HCT116 (cell line): ENCODE data around the gene SKI. TPM values are rescaled to one million over a fixed set of nuclear protein-coding genes. Genes with fewer than 3 reads are reported as not detected.

Source experiments
- ATAC-seq: fragments of 200-7000 bp; cut with Tn5 transposase; 2 replicates; pipeline ENCODE4 v1.9.1; 2020; ENCODE audit warnings: mild to moderate bottlenecking, moderate library complexity
- BruUV-seq: library from RNA; stranded (reverse); fragments of 400-500 nt; replicated peaks from 2 replicates; lab custom pipeline; 2021; lab: Mats Ljungman, UMichigan
- CTCF ChIA-PET: fragments of 300-600 bp; sonication (Branson Sonifier 250); formaldehyde crosslinking; loops from one replicate; lab custom pipeline; 2021; ENCODE audit warnings: antibody characterized with exemption; lab: Charles Lee
- POLR2A ChIA-PET: fragments of 300-600, 350-600 bp; sonication (Branson Sonifier 250); formaldehyde crosslinking; loops from one replicate; lab custom pipeline; 2021; ENCODE audit warnings: antibody characterized with exemption; lab: Charles Lee
- RAD21 ChIA-PET, 2 experiments: fragments of 300-600 bp; sonication (Branson Sonifier 250); formaldehyde crosslinking; loops; one replicate each; lab custom pipeline; 2023; ENCODE audit warnings: low total read pairs in 2 of 2; ENCODE audit not compliant: uncharacterized antibody in 2 of 2, unreplicated experiment in 2 of 2, low non-redundant PET in 1 of 2; lab: Charles Lee
- DNase-seq: peaks from one replicate; pipeline ENCODE4 v3.0.0-alpha.2; 2010; ENCODE audit warnings: low read depth, low spot score
- H2AFZ ChIP-seq: fragments of 200-600 bp; shearing (Covaris generic), sonication (generic); 2 replicates; pipeline ENCODE4 v1.6.1; 2017; ENCODE audit warnings: low read depth, mixed run types, mixed read lengths, antibody characterized with exemption, low read length; ENCODE audit not compliant: poor library complexity, severe bottlenecking
- H3K27ac ChIP-seq: 2 replicates; pipeline ENCODE4 v1.5.1; 2012; ENCODE audit warnings: low read depth, low read length
- H3K27me3 ChIP-seq: fragments of 200-600 bp; sonication (generic); 2 replicates; pipeline ENCODE4 v1.6.1; 2016; ENCODE audit warnings: mixed run types, low read length, mixed read lengths; ENCODE audit not compliant: insufficient read depth
- H3K36me3 ChIP-seq, 2 experiments: fragments of 200-500 bp in 1 of 2; fragments of 200-600 bp in 1 of 2; sonication (Bioruptor generic) in 1 of 2; sonication (generic) in 1 of 2; 2 replicates each; pipeline versions ENCODE4 v1.5.1 to v1.6.1; 2014 to 2016; ENCODE audit warnings: low read length in 2 of 2, inconsistent platforms in 1 of 2, mixed read lengths in 1 of 2, mixed run types in 1 of 2; ENCODE audit not compliant: insufficient read depth in 2 of 2, control insufficient read depth in 1 of 2
- H3K4me1 ChIP-seq, 2 experiments: fragments of 200-600 bp in 1 of 2; sonication (generic) in 1 of 2; 2 replicates each; pipeline versions ENCODE4 v1.5.1 to v1.6.1; 2012 to 2017; ENCODE audit warnings: low read length in 2 of 2, inconsistent platforms in 1 of 2, mild to moderate bottlenecking in 1 of 2, mixed read lengths in 1 of 2, mixed run types in 1 of 2, moderate library complexity in 1 of 2; ENCODE audit not compliant: insufficient read depth in 2 of 2, control insufficient read depth in 1 of 2
- H3K4me2 ChIP-seq: fragments of 200-600 bp; sonication (generic); 2 replicates; pipeline ENCODE4 v1.6.1; 2017; ENCODE audit warnings: mixed run types, low read length, mixed read lengths
- H3K4me3 ChIP-seq, 2 experiments: fragments of 200-600 bp in 1 of 2; sonication (generic) in 1 of 2; replicated peaks in 1 of 2; 2 replicates each; pipeline ENCODE4 v1.5.1; 2011 to 2016; ENCODE audit warnings: low read length in 2 of 2, control low read depth in 1 of 2, low read depth in 1 of 2, mild to moderate bottlenecking in 1 of 2, mixed read lengths in 1 of 2, mixed run types in 1 of 2
- H3K79me2 ChIP-seq: fragments of 200-600 bp; sonication (generic); 2 replicates; pipeline ENCODE4 v1.6.1; 2017; ENCODE audit warnings: mild to moderate bottlenecking, mixed run types, low read length, moderate library complexity, mixed read lengths; ENCODE audit not compliant: insufficient read depth
- H3K9ac ChIP-seq: fragments of 200-600 bp; sonication (generic); 2 replicates; pipeline ENCODE4 v1.6.1; 2016; ENCODE audit warnings: low read length, mixed read lengths
- H3K9me2 ChIP-seq: fragments of 200-600 bp; sonication (generic), shearing (Covaris generic); 2 replicates; pipeline ENCODE4 v1.6.1; 2017; ENCODE audit warnings: mixed run types, mild to moderate bottlenecking, moderate library complexity; ENCODE audit not compliant: insufficient read depth
- H3K9me3 ChIP-seq, 2 experiments: fragments of 200-500 bp in 1 of 2; fragments of 200-600 bp in 1 of 2; sonication (Bioruptor generic) in 1 of 2; sonication (generic) in 1 of 2; 2 replicates each; pipeline ENCODE4 v1.6.1; 2014 to 2017; ENCODE audit warnings: low read length in 2 of 2, mixed read lengths in 2 of 2, inconsistent platforms in 1 of 2, low read depth in 1 of 2, mild to moderate bottlenecking in 1 of 2, mixed run types in 1 of 2, moderate library complexity in 1 of 2; ENCODE audit not compliant: control insufficient read depth in 1 of 2, insufficient read depth in 1 of 2
- H4K20me1 ChIP-seq: fragments of 200-600 bp; sonication (generic), shearing (Covaris generic); 2 replicates; pipeline ENCODE4 v1.6.1; 2017; ENCODE audit warnings: mixed run types, mild to moderate bottlenecking, moderate library complexity; ENCODE audit not compliant: insufficient read depth
- ATF3 ChIP-seq: IDR thresholded peaks from 2 replicates; pipeline ENCODE4 v1.6.1; 2012
- CBX3 ChIP-seq: IDR thresholded peaks from 2 replicates; pipeline ENCODE4 v1.6.1; 2012; ENCODE audit warnings: low read depth
- EZH2 ChIP-seq: fragments of 200-600 bp; sonication (generic); IDR thresholded peaks from 2 replicates; pipeline ENCODE4 v1.6.1; 2017; ENCODE audit warnings: antibody characterized with exemption, mixed run types
- EZH2phosphoT487 ChIP-seq: fragments of 200-600 bp; IDR thresholded peaks from 2 replicates; pipeline ENCODE4 v1.6.1; 2018; ENCODE audit warnings: antibody characterized with exemption, borderline replicate concordance
- JUND ChIP-seq: IDR thresholded peaks from 2 replicates; pipeline ENCODE4 v1.6.1; 2012
- POLR2AphosphoS5 ChIP-seq: IDR thresholded peaks from 2 replicates; pipeline ENCODE4 v1.6.1; 2011; ENCODE audit warnings: mild to moderate bottlenecking, low read depth, low read length, moderate library complexity
- RAD21 ChIP-seq: IDR thresholded peaks from 2 replicates; pipeline ENCODE4 v1.6.1; 2012; ENCODE audit warnings: low read depth, mild to moderate bottlenecking
- REST ChIP-seq: IDR thresholded peaks from 2 replicates; pipeline ENCODE4 v1.6.1; 2012; ENCODE audit warnings: low read depth
- SIN3A ChIP-seq: IDR thresholded peaks from 2 replicates; pipeline ENCODE4 v1.6.1; 2012; ENCODE audit warnings: low read depth
- SP1 ChIP-seq: IDR thresholded peaks from 2 replicates; pipeline ENCODE4 v1.6.1; 2012; ENCODE audit warnings: low read depth
- YY1 ChIP-seq: IDR thresholded peaks from 2 replicates; pipeline ENCODE4 v1.6.1; 2011; ENCODE audit warnings: low read length, low read depth, moderate library complexity, mild to moderate bottlenecking; ENCODE audit not compliant: insufficient replicate concordance; ENCODE audit errors: extremely low read depth
- ZFX ChIP-seq: fragments of 450-650 bp; IDR thresholded peaks from 2 replicates; pipeline ENCODE4 v1.6.1; 2017
- ZNF274 ChIP-seq: fragments of 200-500 bp; sonication (Bioruptor generic); IDR thresholded peaks from 2 replicates; pipeline ENCODE4 v1.6.1; 2014; ENCODE audit warnings: mild to moderate bottlenecking, low read depth, low read length, inconsistent platforms
- intact Hi-C: fragments of 100-400 bp; cut with micrococcal nuclease; formaldehyde crosslinking; loops from 2 replicates; pipeline ENCODE4 v1.10.0; 2022
- total RNA-seq: library from RNA; stranded (reverse); gene quantifications from one replicate; pipeline ENCODE4 v1.2.1, GENCODE V29; 2021; ENCODE audit not compliant: unreplicated experiment

The SKI gene
- total RNA-seq, 1 experiment from 2014 or later = 56.2 TPM

GRCh38 chr1:2278591-2279209, 50.6 kb downstream of the SKI start:
- H3K9me2 ChIP-seq = no peaks in the 10 kb centered on the region
- no peaks in the 10 kb centered on the region for H3K27me3 ChIP-seq
- H2AFZ ChIP-seq = no peak overlapping the region
- BruUV-seq = no TSS peak
- H3K79me2 ChIP-seq = peaks cover 80% of the 10 kb centered on the region
- H3K27ac ChIP-seq = no peak overlapping the region
- H3K9ac ChIP-seq = no peak overlapping the region
- intact Hi-C loops = no loop called here
- no peak overlapping the region for H3K4me3 ChIP-seq
- no peaks in the 10 kb centered on the region for H4K20me1 ChIP-seq
- H3K9me3 ChIP-seq = no peaks in the 10 kb centered on the region
- POLR2A ChIA-PET = no interaction called here
- H3K36me3 ChIP-seq = no peaks in the 10 kb centered on the region; a peak in 1 of 4 replicates
- no peak for DNase-seq
- TF ChIP-seq ATF3 = no peak
- TF ChIP-seq EZH2 = no peak
- TF ChIP-seq EZH2phosphoT487 = no peak
- no peak for TF ChIP-seq SIN3A
- no peak for TF ChIP-seq ZNF274
- no peak for TF ChIP-seq JUND
- TF ChIP-seq POLR2AphosphoS5 = no peak
- no peak for TF ChIP-seq RAD21
- no peak for TF ChIP-seq CBX3
- no peak for TF ChIP-seq ZFX
- TF ChIP-seq SP1 = no peak
- no peak for TF ChIP-seq YY1
- no peak for TF ChIP-seq REST
- TF ChIP-seq, all 23 proteins: peak for 0
- ChIA-PET RAD21 (no interaction called here), CTCF (no interaction called here)
- Histone ChIP-seq H3K4me2 (no peak overlapping the region), H3K4me1 (no peaks in the 10 kb centered on the region)
- no peak for ATAC-seq
